IPS-18c (cell line): ENCODE measurements around the gene PRR23E.

Experiments used
- H3K4me3 ChIP-seq: 2 replicates; pipeline ENCODE4 v1.7.0; 2013; ENCODE audit warnings: low read depth, mild to moderate bottlenecking, low read length, moderate library complexity; ENCODE audit not compliant: insufficient read depth
- H3K9me3 ChIP-seq: one replicate; pipeline ENCODE4 v1.6.1; 2013; ENCODE audit warnings: mild to moderate bottlenecking, low read length, moderate library complexity; ENCODE audit not compliant: control insufficient read depth, insufficient read depth

Gene PRR23E

DNA sequence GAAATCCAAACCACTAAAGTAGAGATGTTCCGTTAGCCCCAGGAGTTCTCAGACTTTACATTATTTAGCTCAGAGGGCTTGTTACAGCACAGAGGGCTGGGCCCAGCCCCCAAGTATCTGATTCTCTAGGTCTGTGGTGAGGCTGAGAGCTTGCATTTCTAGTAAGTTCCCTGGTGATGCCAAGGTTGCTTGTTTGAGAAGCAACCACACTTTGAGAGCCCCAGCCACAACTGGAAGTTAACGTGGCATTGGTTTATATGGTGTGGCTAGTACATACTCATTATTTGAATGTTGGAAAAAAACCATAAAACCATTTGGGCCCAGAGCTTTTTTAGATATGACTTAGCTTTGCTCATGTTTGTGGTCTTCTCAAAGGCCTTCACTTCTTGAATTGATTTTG lies 35.9 kb downstream of the PRR23E start:
- Histone ChIP-seq H3K9me3 (no peaks in the 10 kb centered on the region), H3K4me3 (no peak overlapping the region)

DNA sequence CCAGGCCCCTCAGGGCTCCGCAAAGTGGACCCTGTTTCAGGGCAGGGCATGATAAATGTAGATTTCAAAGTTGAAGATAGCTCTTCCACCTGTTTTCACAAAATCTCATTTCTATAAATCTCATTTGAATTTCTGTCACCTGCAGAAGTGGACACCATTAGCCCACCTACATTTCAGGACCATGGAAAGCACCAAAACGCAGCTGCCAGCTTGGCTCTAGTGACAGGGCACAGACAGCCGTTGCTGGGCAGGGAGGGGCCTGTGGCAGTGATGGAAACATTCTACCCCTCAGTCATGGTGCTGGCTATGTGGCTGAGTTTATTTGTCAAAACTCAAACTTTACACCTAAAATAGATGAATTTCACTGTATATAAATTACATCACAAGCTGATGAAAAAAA lies 40.4 kb downstream of the PRR23E start:
- Histone ChIP-seq H3K4me3 (no peak overlapping the region), H3K9me3 (no peaks in the 10 kb centered on the region)

DNA sequence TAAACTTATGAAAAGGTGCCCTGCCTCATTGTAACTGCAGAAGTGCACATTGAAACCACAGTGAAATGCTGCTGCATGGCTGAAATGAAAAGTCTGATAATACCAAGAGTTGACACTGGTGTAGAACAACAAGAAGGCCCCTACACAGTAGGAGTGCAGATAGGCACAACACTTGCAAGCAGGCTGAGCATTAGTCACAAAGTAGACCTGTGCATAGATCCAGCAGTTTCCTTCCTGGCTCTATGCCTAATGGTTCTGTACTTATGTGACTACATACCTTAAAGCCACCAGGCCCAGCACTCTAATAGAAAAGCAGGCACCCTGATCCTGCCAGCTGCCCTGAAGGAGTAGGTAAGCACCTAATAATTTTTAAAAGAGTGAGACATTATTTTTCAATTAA lies 41.8 kb downstream of the PRR23E start:
- Histone ChIP-seq H3K9me3 (no peaks in the 10 kb centered on the region), H3K4me3 (no peak overlapping the region)

DNA sequence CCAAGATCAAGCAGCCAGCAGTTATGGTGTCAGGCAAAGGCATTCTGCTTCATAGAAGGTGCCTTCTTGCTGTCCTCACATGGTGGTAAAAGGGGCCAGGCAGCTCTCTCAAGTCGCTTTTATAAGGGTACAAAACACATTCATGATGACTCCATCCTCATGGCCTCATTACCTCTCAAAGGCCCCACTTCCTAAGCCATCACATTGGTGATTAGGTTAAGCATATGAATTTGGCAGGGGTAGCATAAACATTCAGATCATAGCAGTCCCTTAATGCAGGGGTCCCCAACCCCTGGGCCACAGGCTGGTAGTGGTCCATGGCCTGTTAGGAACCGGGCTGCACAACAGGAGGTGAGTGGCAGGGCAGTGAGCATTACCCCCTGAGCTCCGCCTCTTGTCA lies 42.8 kb downstream of the PRR23E start:
- no peak overlapping the region for H3K4me3 ChIP-seq
- H3K9me3 ChIP-seq: no peaks in the 10 kb centered on the region

DNA sequence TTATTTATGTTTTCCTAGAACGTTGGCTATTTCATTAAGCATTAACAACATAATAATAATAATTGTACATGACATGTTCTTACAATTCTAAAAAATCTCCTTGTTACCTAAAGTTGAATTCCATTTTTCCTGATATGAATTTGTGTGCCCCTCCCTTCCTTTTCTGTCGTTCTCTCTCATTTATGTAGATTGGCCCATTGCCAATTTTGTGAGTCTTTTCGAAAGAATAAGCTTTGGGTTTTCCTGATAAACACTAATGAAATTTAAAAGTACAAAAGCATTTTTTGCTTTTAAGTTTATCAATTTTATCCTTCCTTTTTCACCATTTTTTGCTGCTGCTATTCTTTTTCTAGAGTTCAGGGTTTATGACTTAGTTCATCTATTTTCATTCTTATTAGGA lies 44.9 kb downstream of the PRR23E start:
- no peak overlapping the region for H3K4me3 ChIP-seq
- no peaks in the 10 kb centered on the region for H3K9me3 ChIP-seq

DNA sequence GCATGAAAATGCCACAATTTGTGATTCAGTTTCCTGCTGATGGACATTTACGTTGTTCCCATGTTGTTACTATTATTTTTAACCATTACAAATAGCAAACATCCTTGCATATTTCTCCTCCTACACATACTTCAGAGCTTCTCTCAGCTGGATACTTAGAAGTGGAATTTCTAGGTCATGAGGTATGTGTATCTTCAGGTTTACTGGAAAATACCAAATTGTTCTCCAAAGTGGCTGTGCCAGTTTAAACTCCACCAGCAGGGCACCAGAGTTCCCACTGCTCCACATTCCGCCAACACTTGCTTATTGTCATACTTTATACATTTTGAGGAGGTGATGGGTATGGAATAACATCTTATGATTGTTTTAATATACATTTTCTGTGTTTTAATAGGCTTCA lies 45.7 kb downstream of the PRR23E start:
- no peaks in the 10 kb centered on the region for H3K9me3 ChIP-seq

DNA sequence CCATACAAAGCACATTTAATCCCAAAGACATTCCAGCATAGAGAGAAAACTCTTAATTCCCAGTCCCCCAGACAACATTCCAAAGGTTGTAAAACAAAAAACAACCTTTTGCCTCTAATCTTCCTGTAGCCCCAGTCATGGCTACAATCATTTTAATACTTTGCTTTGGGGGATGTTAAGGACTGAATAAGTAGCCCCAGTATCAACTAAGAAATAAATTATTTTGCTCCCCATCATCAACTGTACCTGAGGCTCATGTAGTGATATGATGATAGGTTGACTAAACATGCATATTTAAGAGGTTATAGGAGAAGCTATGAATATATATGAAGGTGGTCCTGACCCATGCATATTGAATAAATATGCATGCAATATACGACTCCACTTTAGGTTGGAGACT lies 54.4 kb downstream of the PRR23E start:
- no peaks in the 10 kb centered on the region for H3K9me3 ChIP-seq
- no peak overlapping the region for H3K4me3 ChIP-seq

More for the DNA sequence above, 45.7 kb downstream of the PRR23E start:
- no peak overlapping the region; the same call in 1 of the 2 replicates for H3K4me3 ChIP-seq
